Smooth muscle cell (in vitro differentiated cells): ENCODE data around the gene GPR25. TPM values are rescaled to one million over a fixed set of nuclear protein-coding genes. Genes with fewer than 3 reads are reported as not detected.

Experiments
- DNase-seq: peaks from one replicate; lab custom pipeline; 2025; ENCODE audit not compliant: unreplicated experiment; lab: John Stamatoyannopoulos, UW
- H2AFZ ChIP-seq: fragments of 200-600 bp; sonication (generic); 2 replicates; pipeline ENCODE4 v1.6.0; 2016; ENCODE audit warnings: antibody characterized with exemption, low read depth, mild to moderate bottlenecking
- H3F3A ChIP-seq: fragments of 200-600 bp; sonication (generic); 2 replicates; pipeline ENCODE4 v1.6.0; 2017; ENCODE audit warnings: antibody characterized with exemption, low read depth
- H3K27ac ChIP-seq: fragments of 200-600 bp; sonication (generic); 2 replicates; pipeline ENCODE4 v1.5.1; 2016; ENCODE audit warnings: low read depth, mild to moderate bottlenecking
- H3K27me3 ChIP-seq: fragments of 200-600 bp; sonication (generic); 2 replicates; pipeline ENCODE4 v1.6.1; 2016; ENCODE audit warnings: low read depth, mild to moderate bottlenecking
- H3K36me3 ChIP-seq: fragments of 200-600 bp; sonication (generic); 2 replicates; pipeline ENCODE4 v1.5.1; 2016; ENCODE audit warnings: low read depth
- H3K4me1 ChIP-seq: fragments of 200-600 bp; sonication (generic); 2 replicates; pipeline ENCODE4 v1.5.1; 2016; ENCODE audit warnings: low read depth
- H3K4me2 ChIP-seq: fragments of 200-600 bp; sonication (generic); 2 replicates; pipeline ENCODE4 v1.6.0; 2016; ENCODE audit warnings: mild to moderate bottlenecking
- H3K4me3 ChIP-seq: fragments of 200-600 bp; sonication (generic); 2 replicates; pipeline ENCODE4 v1.5.1; 2016; ENCODE audit warnings: mild to moderate bottlenecking
- H3K79me2 ChIP-seq: fragments of 200-600 bp; sonication (generic); 2 replicates; pipeline ENCODE4 v1.6.0; 2016; ENCODE audit warnings: low read depth, mild to moderate bottlenecking
- H3K9ac ChIP-seq: fragments of 200-600 bp; sonication (generic); 2 replicates; pipeline ENCODE4 v1.6.0; 2016; ENCODE audit warnings: low read depth
- H3K9me3 ChIP-seq: fragments of 200-600 bp; sonication (generic); replicated peaks from 2 replicates; pipeline ENCODE4 v1.5.1; 2016; ENCODE audit warnings: low read depth
- H4K20me1 ChIP-seq: fragments of 200-600 bp; sonication (generic); 2 replicates; pipeline ENCODE4 v1.6.0; 2016; ENCODE audit warnings: low read depth
- WGBS: methylation state at CpG from one replicate; pipeline ENCODE4 v1.1.7; 2016; ENCODE audit warnings: low lambda C conversion rate; 5-methylcytosine and 5-hydroxymethylcytosine counted together
- polyA plus RNA-seq: library from polyadenylated mRNA; unstranded; fragments of >200 nt; fragmentation: Nextera tagmentation; extraction: Ambion mirVana; gene quantifications from 2 replicates; pipeline ENCODE4 v1.2.1, GENCODE V29; 2016
- total RNA-seq: library from RNA; depleted of rRNA; stranded (reverse); fragments of >200 nt; gene quantifications from 2 replicates; pipeline ENCODE4 v1.2.3, GENCODE V29; 2014
- TF ChIP-seq, protein P1 (sequence below): fragments of 200-600 bp; sonication (generic); IDR thresholded peaks from 2 replicates; pipeline ENCODE4 v1.5.1; 2017; ENCODE audit warnings: borderline replicate concordance, mild to moderate bottlenecking, antibody characterized with exemption; ENCODE audit not compliant: insufficient read depth, poor library complexity, severe bottlenecking

GPR25 gene
- total and polyA plus RNA-seq, 2 experiments from 2014 or later = not detected

GRCh38 chr1:200892958-200893357, 20.2 kb downstream of the GPR25 start:
- H3K4me2 ChIP-seq = peak overlapping the region; percentile 75
- peak overlapping the region; percentile 73 for H3K4me3 ChIP-seq
- no peaks in the 10 kb centered on the region for H3K9me3 ChIP-seq
- no peak overlapping the region for H3K27ac ChIP-seq
- H3K27me3 ChIP-seq = no peaks in the 10 kb centered on the region
- H3F3A ChIP-seq = peaks cover 8% of the 10 kb centered on the region
- TF ChIP-seq, protein P1, sequence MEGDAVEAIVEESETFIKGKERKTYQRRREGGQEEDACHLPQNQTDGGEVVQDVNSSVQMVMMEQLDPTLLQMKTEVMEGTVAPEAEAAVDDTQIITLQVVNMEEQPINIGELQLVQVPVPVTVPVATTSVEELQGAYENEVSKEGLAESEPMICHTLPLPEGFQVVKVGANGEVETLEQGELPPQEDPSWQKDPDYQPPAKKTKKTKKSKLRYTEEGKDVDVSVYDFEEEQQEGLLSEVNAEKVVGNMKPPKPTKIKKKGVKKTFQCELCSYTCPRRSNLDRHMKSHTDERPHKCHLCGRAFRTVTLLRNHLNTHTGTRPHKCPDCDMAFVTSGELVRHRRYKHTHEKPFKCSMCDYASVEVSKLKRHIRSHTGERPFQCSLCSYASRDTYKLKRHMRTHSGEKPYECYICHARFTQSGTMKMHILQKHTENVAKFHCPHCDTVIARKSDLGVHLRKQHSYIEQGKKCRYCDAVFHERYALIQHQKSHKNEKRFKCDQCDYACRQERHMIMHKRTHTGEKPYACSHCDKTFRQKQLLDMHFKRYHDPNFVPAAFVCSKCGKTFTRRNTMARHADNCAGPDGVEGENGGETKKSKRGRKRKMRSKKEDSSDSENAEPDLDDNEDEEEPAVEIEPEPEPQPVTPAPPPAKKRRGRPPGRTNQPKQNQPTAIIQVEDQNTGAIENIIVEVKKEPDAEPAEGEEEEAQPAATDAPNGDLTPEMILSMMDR = no peak
- no peak overlapping the region for H3K9ac ChIP-seq
- DNase-seq = no peak
- H3K79me2 ChIP-seq = peaks cover 9% of the 10 kb centered on the region
- H3K36me3 ChIP-seq = no peaks in the 10 kb centered on the region
- H2AFZ ChIP-seq = no peak overlapping the region
- H3K4me1 ChIP-seq = peaks cover 48% of the 10 kb centered on the region
- peaks cover 9% of the 10 kb centered on the region for H4K20me1 ChIP-seq

- Histone ChIP-seq H3F3A (peaks cover 8% of the 10 kb centered on the region), H3K4me2 (peak overlapping the region; percentile 75), H2AFZ (no peak overlapping the region), H4K20me1 (peaks cover 13% of the 10 kb centered on the region), H3K79me2 (peaks cover 9% of the 10 kb centered on the region), H3K36me3 (no peaks in the 10 kb centered on the region), H3K4me1 (peaks cover 43% of the 10 kb centered on the region), H3K4me3 (peak overlapping the region; percentile 73), H3K9ac (no peak overlapping the region), H3K9me3 (no peaks in the 10 kb centered on the region), H3K27ac (no peak overlapping the region), H3K27me3 (no peaks in the 10 kb centered on the region)
- 49% methylated on average over 6 of the region's 6 CpGs for WGBS
- no peak for DNase-seq
- TF ChIP-seq, protein P1 = no peak
These were observed 20.7 kb downstream of the GPR25 start for GRCh38 chr1:200893411-200893901.

DNA sequence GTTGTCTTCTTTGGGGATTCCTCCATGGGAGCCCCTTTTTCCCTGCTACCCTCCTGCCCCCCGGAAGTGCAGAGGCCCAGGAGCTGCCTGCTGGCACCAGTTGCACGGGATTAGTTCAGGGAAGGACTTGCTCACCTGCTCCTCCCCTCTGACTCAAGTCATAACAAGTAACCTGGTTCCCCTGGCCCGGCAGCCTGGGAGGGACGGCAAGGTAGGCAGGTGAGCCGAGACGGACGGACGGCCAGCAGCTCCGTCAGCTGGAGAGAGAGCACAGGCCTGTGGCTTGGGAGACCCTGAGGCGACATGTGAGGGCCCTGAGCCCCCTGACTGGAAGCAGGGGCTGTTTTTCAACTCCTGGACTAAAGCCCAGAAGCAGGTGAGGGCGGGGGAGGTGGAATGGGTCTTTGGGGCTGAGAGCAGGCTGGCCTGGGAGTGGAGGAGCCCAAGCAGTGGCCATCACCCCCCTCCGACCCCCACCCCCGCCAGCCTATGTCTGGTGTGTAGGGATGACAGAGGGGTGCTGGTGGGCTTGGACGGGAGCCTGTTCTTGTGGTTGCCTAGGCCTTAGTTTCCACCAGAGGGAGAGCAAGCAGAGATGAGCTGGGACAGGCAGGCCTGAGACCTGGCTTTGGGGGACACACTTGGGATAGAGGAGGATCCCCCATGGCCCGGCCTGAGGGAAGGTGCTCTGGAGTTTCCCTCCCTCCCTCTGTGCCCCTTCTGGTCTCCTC, 22.1 kb downstream of the GPR25 start, which contains the start of gene INAVA:
TSS of gene INAVA (plus strand) at position 189 of the 731 bp plus-strand sequence. CDS start 3,501 bp downstream, outside the sequence.
- Histone ChIP-seq H3K79me2 (peaks cover 9% of the 10 kb centered on the region), H4K20me1 (peaks cover 16% of the 10 kb centered on the region), H3K36me3 (no peaks in the 10 kb centered on the region), H3F3A (peaks cover 8% of the 10 kb centered on the region), H2AFZ (no peak within 1 kb of the TSS), H3K9me3 (no peaks in the 10 kb centered on the region), H3K9ac (peak within 1 kb of the TSS; percentile 49), H3K27me3 (no peaks in the 10 kb centered on the region), H3K4me1 (peaks cover 41% of the 10 kb centered on the region), H3K4me2 (peak within 1 kb of the TSS; percentile 75), H3K4me3 (peak within 1 kb of the TSS; percentile 73), H3K27ac (peak within 1 kb of the TSS; percentile 79)
- TF ChIP-seq, protein P1 = no peak
- DNase-seq = no peak
- WGBS = 63% methylated on average over 14 of the region's 15 CpGs
